ENCODE measurements around the gene SUSD3. TPM values are rescaled to one million over a fixed set of nuclear protein-coding genes. Genes with fewer than 3 reads are reported as not detected.

Gene SUSD3
- total and polyA plus RNA-seq, 2 of the 8 experiments (the other 6 are each of a cell fraction or from before 2014, with no cell fraction given), result 5.5 to 35.4 TPM

DNA sequence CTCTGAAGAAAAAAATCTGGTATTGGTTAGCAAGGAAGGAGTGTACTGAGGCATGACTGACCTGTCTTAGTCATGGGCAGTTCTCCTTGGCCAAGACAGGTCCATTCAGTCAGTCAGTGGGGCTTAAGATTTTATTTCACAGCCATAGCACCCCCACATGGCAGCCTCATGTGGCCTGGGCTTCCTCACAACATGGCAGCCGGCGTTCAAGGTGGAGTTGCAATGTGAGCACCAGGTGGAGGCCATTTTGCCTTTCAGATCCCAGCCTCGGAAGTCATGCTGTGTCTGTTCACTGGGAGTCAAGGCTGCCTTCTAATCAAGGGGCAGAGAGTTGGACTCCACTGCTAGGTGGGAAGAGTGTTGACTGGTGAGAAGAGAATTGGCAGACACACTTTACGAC lies 27.2 kb downstream of the SUSD3 start:
- H3K4ac ChIP-seq (replicated peaks; ENCODE audit: insufficient read length, low read depth, low read length), result no peak overlapping the region
- no peak overlapping the region for H3K56ac ChIP-seq (replicated peaks; ENCODE audit: insufficient read length, low read depth, low read length)
- H4K8ac ChIP-seq (ENCODE audit: extremely low read depth, insufficient read depth, low read length), result no peak overlapping the region
- no peaks in the 10 kb centered on the region for H3K36me3 ChIP-seq (ENCODE audit: control insufficient read depth in 2 of 4, insufficient read depth in 4 of 4, low read length in 3 of 4)
- H4K20me1 ChIP-seq (replicated peaks in 1 of 2; ENCODE audit: control insufficient read depth in 1 of 2, insufficient read depth in 2 of 2, low read length in 2 of 2), result no peaks in the 10 kb centered on the region
- peak; percentile 82 for TF ChIP-seq YY1 (IDR thresholded peaks at IDR 0.05; ENCODE audit: low read depth, low read length)
- no peak for TF ChIP-seq RFX5 (IDR thresholded peaks at IDR 0.05; ENCODE audit: borderline replicate concordance, low read depth, low read length)
- H3K4me2 ChIP-seq (ENCODE audit: insufficient read depth in 1 of 2, low read depth in 2 of 2, low read length in 2 of 2), result no peak overlapping the region
- H3K79me1 ChIP-seq (ENCODE audit: low read depth, low read length), result no peaks in the 10 kb centered on the region
- no peak overlapping the region for H2BK12ac ChIP-seq (ENCODE audit: low read depth, low read length)
- no peaks in the 10 kb centered on the region for H3K79me2 ChIP-seq (ENCODE audit: control insufficient read depth in 1 of 2, insufficient read depth in 2 of 2, low read length in 2 of 2)
- no peak overlapping the region for H3K23ac ChIP-seq (ENCODE audit: insufficient read length)
- no peak for DNase-seq (ENCODE audit: low read depth in 1 of 2, low spot score in 2 of 2)
- no peak overlapping the region for H3K18ac ChIP-seq (ENCODE audit: extremely low read depth, low read length)
- no peak overlapping the region for H2BK15ac ChIP-seq (ENCODE audit: low read length)
- no peak overlapping the region for H3K14ac ChIP-seq (ENCODE audit: insufficient read length)
- no peak overlapping the region for H3K9ac ChIP-seq (replicated peaks in 1 of 4; ENCODE audit: extremely low read depth in 1 of 4, low read depth in 3 of 4, low read length in 3 of 4)
- H2BK5ac ChIP-seq (ENCODE audit: low read depth, low read length), result no peak overlapping the region
- H4K91ac ChIP-seq (replicated peaks; ENCODE audit: insufficient read length, low read length), result no peak overlapping the region
- CTCF ChIA-PET (ENCODE audit: partially characterized antibody), result interaction anchor here (0.7 to 1.6 kb wide), 3 partner anchors 22 to 216 kb away, joined by 3 to 4 read pairs (median 3); no protein-coding TSS in a partner anchor
- POLR2A ChIA-PET (ENCODE audit: partially characterized antibody), result no interaction called here
- no peak overlapping the region for H3K4me3 ChIP-seq (ENCODE audit: extremely low read depth in 1 of 4, insufficient read depth in 2 of 4, low read depth in 3 of 4, low read length in 4 of 4)
- H2AK5ac ChIP-seq (ENCODE audit: low read depth, low read length), result no peak overlapping the region
- no peak overlapping the region for H2BK20ac ChIP-seq (ENCODE audit: low read length)
- no peaks in the 10 kb centered on the region for H3K23me2 ChIP-seq (ENCODE audit: low read depth, low read length)
- no peak overlapping the region for H2AFZ ChIP-seq (ENCODE audit: low read length)
- H3K27ac ChIP-seq (ENCODE audit: low read depth, low read length), result no peak overlapping the region
- H2BK120ac ChIP-seq (replicated peaks; ENCODE audit: low read depth, low read length), result no peak overlapping the region
- no peak overlapping the region for H4K5ac ChIP-seq (ENCODE audit: insufficient read length, low read depth, low read length)
- peaks cover 4% of the 10 kb centered on the region in 2 experiments; a peak in 1 of 4 replicates for H3K9me3 ChIP-seq (ENCODE audit: insufficient read depth in 2 of 2, low read depth in 1 of 2, low read length in 1 of 2)
- no peaks in the 10 kb centered on the region for H3K27me3 ChIP-seq (replicated peaks in 1 of 4; ENCODE audit: control insufficient read depth in 3 of 4, extremely low read depth in 1 of 4, insufficient read depth in 3 of 4, low read length in 3 of 4)
- no peak for FAIRE-seq
- WGBS, 2 experiments (ENCODE audit: extremely low coverage in 1 of 2, insufficient coverage in 1 of 2, insufficient read length in 1 of 2, insufficient replicate concordance in 2 of 2, low coverage in 1 of 2, low lambda C conversion rate in 2 of 2, missing lambda C conversion rate in 1 of 2), result 91% methylated on average over 4 of the region's 4 CpGs; no CpG with 5 or more reads in 1 of the 2 experiments
- no peaks in the 10 kb centered on the region; a peak in 1 of 7 replicates for H3K4me1 ChIP-seq (replicated peaks in 1 of 4; ENCODE audit: control insufficient read depth in 3 of 4, insufficient read depth in 4 of 4, low read length in 3 of 4)

Data from H1 (cell line).